Activated CD4-positive, alpha-beta T cell treated with anti-CD3 and anti-CD28 coated beads, Interleukin-2, amount 10 ng/mL, durations not matched to agents 7 days and 5 days (primary cell): ENCODE measurements around the gene ATOSA. TPM values are rescaled to one million over a fixed set of nuclear protein-coding genes. Genes with fewer than 3 reads are reported as not detected.

Experiments
- CTCF ChIA-PET: fragments of 350-600 bp; sonication (Branson Sonifier 250); formaldehyde crosslinking; loops from one replicate; lab custom pipeline; 2021; ENCODE audit warnings: antibody characterized with exemption; lab: Charles Lee
- POLR2A ChIA-PET: fragments of 350-600 bp; sonication (Branson Sonifier 250); formaldehyde crosslinking; loops from one replicate; lab custom pipeline; 2021; ENCODE audit warnings: antibody characterized with exemption; lab: Charles Lee
- DNase-seq: peaks from one replicate; pipeline ENCODE4 v3.0.0-alpha.2; 2020
- H3K27ac Mint-ChIP-seq: one replicate; pipeline ENCODE4 v1.8.0; 2021; ENCODE audit warnings: mild to moderate bottlenecking, moderate library complexity, mixed read lengths
- H3K27me3 Mint-ChIP-seq: one replicate; pipeline ENCODE4 v1.8.0; 2021; ENCODE audit warnings: mixed read lengths
- H3K36me3 Mint-ChIP-seq: one replicate; pipeline ENCODE4 v1.8.0; 2021; ENCODE audit warnings: low read depth, mixed read lengths
- H3K4me1 Mint-ChIP-seq: one replicate; pipeline ENCODE4 v1.8.0; 2021; ENCODE audit warnings: mixed read lengths
- H3K4me3 Mint-ChIP-seq: one replicate; pipeline ENCODE4 v1.8.0; 2021; ENCODE audit warnings: mild to moderate bottlenecking, moderate library complexity, mixed read lengths
- H3K9me3 Mint-ChIP-seq: one replicate; pipeline ENCODE4 v1.8.0; 2021; ENCODE audit warnings: mixed read lengths
- total RNA-seq, 2 experiments: library from RNA; stranded (reverse); gene quantifications; one replicate each; pipeline ENCODE4 v1.2.3, GENCODE V29; 2021

ATOSA gene
- total RNA-seq, 2 experiments from 2014 or later, result 39.5 to 41.1 TPM

GRCh38 chr15:52636459-52636858, 42.7 kb downstream of the ATOSA start:
- CTCF ChIA-PET, result interaction anchor here (0.9 kb wide), 1 partner anchor 22 kb away, joined by 4 read pairs; no protein-coding TSS in a partner anchor
- H3K27ac Mint-ChIP-seq, result no peak overlapping the region
- H3K9me3 Mint-ChIP-seq, result no peaks in the 10 kb centered on the region

GRCh38 chr15:52635908-52636307, 43.3 kb downstream of the ATOSA start:
- H3K9me3 Mint-ChIP-seq, result no peaks in the 10 kb centered on the region
- DNase-seq, result no peak
- H3K27ac Mint-ChIP-seq, result no peak overlapping the region
- no peak overlapping the region for H3K4me3 Mint-ChIP-seq
- peaks cover 1% of the 10 kb centered on the region for H3K4me1 Mint-ChIP-seq
- peaks cover 26% of the 10 kb centered on the region for H3K36me3 Mint-ChIP-seq
- ChIA-PET CTCF (no interaction called here), POLR2A (no interaction called here)
- H3K27me3 Mint-ChIP-seq, result no peaks in the 10 kb centered on the region

More at GRCh38 chr15:52636459-52636858, 42.7 kb downstream of the ATOSA start:
- POLR2A ChIA-PET, result no interaction called here
- H3K4me3 Mint-ChIP-seq, result no peak overlapping the region
- H3K4me1 Mint-ChIP-seq, result peaks cover 5% of the 10 kb centered on the region
- DNase-seq, result no peak
- no peaks in the 10 kb centered on the region for H3K27me3 Mint-ChIP-seq
- peaks cover 26% of the 10 kb centered on the region for H3K36me3 Mint-ChIP-seq

Other genes starting within 250 kb of the ATOSA start
- 10 to 100 TPM; 34.0 to 34.5 TPM for gene MYO5A, start 150.5 kb downstream of the ATOSA start, total RNA-seq
- gene ARPP19, start 110.4 kb downstream of the ATOSA start, total RNA-seq, result 100 to 1,000 TPM; 178 to 193 TPM
- gene ONECUT1, start 110.9 kb upstream of the ATOSA start, total RNA-seq, result not detected